Lung (tissue), 12 donors: ENCODE data around the gene DPP6. TPM values are rescaled to one million over a fixed set of nuclear protein-coding genes. Genes with fewer than 3 reads are reported as not detected.

ENCODE experiments used
- ATAC-seq: fragments of 200-7000 bp; cut with Tn5 transposase; one replicate; pipeline ENCODE4 v1.9.1; 2020; ENCODE audit warnings: moderate number of reproducible peaks; ENCODE audit not compliant: insufficient read depth, low FRiP score
- DNase-seq, 3 donors: peaks; one replicate each; pipeline ENCODE4 v3.0.0-alpha.2; 2013 to 2017
- H3K27ac ChIP-seq, 2 donors: one replicate each; pipeline ENCODE4 v1.5.1; 2013; ENCODE audit warnings: mild to moderate bottlenecking in 2 of 2, moderate library complexity in 2 of 2, control low read depth in 1 of 2, inconsistent platforms in 1 of 2, low read depth in 1 of 2, low read length in 1 of 2
- H3K27me3 ChIP-seq, 3 donors: one replicate each; pipeline ENCODE4 v1.5.1; 2013; ENCODE audit warnings: low read length in 2 of 3; ENCODE audit not compliant: control insufficient read depth in 3 of 3, insufficient read depth in 3 of 3
- H3K36me3 ChIP-seq, 4 donors: one replicate each; pipeline ENCODE4 v1.5.1; 2013; ENCODE audit warnings: low read length in 4 of 4, mild to moderate bottlenecking in 1 of 4, moderate library complexity in 1 of 4; ENCODE audit not compliant: control insufficient read depth in 4 of 4, insufficient read depth in 4 of 4
- H3K4me1 ChIP-seq, 5 donors: one replicate each; pipeline ENCODE4 v1.5.1; 2013; ENCODE audit warnings: low read length in 5 of 5, mild to moderate bottlenecking in 2 of 5, moderate library complexity in 1 of 5; ENCODE audit not compliant: control insufficient read depth in 5 of 5, insufficient read depth in 5 of 5
- H3K4me3 ChIP-seq: one replicate; pipeline ENCODE4 v1.5.1; 2013; ENCODE audit warnings: mild to moderate bottlenecking, control low read depth, moderate library complexity
- H3K9ac ChIP-seq, 2 donors: one replicate each; pipeline ENCODE4 v1.5.1; 2013; ENCODE audit warnings: low read length in 2 of 2, control low read depth in 1 of 2; ENCODE audit not compliant: insufficient read depth in 1 of 2
- H3K9me3 ChIP-seq, 4 donors: one replicate each; pipeline ENCODE4 v1.5.1; 2013; ENCODE audit warnings: low read length in 3 of 4, mild to moderate bottlenecking in 1 of 4, moderate library complexity in 1 of 4; ENCODE audit not compliant: control insufficient read depth in 4 of 4, insufficient read depth in 3 of 4
- WGBS, 2 donors: extraction: QIAGEN DNeasy Blood & Tissue Kit; methylation state at CpG; one replicate each; pipeline ENCODE4 v1.1.7; 2013; 5-methylcytosine and 5-hydroxymethylcytosine counted together
- polyA plus RNA-seq, 2 donors: library from polyadenylated mRNA; stranded (reverse); fragments of 200-250 nt; gene quantifications; one replicate each; pipeline ENCODE4 v1.2.1, GENCODE V29; 2013
- total RNA-seq, 2 donors: library from RNA; depleted of rRNA in 1 of 2; stranded (reverse); fragments of >200 nt in 1 of 2; gene quantifications; one replicate each; pipeline ENCODE4 v1.2.1, GENCODE V29; 2014 to 2021
- TF ChIP-seq, protein P1 (sequence below): IDR thresholded peaks from 2 replicates; pipeline ENCODE4 v1.5.1; 2012; ENCODE audit warnings: mild to moderate bottlenecking; ENCODE audit errors: control extremely low read depth, extremely low read depth
- donor health status: control.
- donor health status: control.
- donor health status: Bipolar disorder and iron deficiency.
- donor health status: healthy.
- donor health status: DM: yes; HTN: yes; CAD: no.

DPP6 gene
- total and polyA plus RNA-seq, 4 donors = 0.08 to 1.3 (median 0.75) TPM

DNA sequence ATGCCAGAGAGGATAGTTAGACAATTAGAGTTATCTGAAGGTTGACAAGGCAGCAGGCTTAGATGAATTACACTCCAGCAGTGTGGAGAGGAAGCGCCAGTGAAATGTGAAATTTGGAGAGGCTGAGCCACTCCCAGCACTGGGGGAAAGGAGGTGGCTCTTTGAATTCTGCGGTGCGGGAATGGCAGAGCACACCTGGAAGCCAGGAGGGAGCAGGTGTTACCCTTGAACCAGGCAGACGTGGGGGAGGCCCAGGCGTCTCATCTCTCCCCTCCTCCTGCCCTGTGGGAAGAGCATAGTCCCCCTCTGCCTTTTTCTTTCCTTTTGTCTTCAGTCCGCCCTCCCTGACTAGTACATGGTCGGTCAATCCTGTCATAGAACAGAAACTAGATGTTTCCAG lies 203.1 kb downstream of the DPP6 start:
- H3K27me3 ChIP-seq = no peaks in the 10 kb centered on the region
- no peak for ATAC-seq
- WGBS, 2 donors = 22 to 25% methylated on average over 7 of the region's 7 CpGs

DNA sequence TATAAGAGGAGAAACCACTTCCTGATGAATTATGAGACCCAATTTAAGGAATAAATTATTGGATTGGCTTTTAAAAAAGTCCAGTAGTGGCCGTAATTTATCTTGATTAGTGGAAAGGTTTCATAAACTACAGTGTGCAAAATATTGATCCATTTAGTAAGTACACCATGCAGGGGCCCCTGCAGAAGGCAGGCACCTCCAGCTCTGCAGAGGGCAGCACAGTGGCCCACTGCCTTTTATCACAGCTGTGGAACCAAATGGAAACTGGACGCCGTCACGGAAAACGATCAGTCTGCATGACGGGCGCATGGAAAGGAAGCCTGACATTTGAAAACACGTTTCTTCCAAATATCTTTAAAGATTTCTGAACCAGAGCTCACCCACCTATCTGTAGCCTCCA lies 204.0 kb downstream of the DPP6 start:
- no peaks in the 10 kb centered on the region for H3K27me3 ChIP-seq
- DNase-seq (no peak), ATAC-seq (no peak)
- H3K9ac ChIP-seq = no peak overlapping the region
- no peaks in the 10 kb centered on the region for H3K9me3 ChIP-seq
- no peaks in the 10 kb centered on the region for H3K4me1 ChIP-seq
- WGBS, 2 donors = 88 to 89% methylated on average over 8 of the region's 8 CpGs
- no peak overlapping the region for H3K27ac ChIP-seq
- TF ChIP-seq, protein P1, sequence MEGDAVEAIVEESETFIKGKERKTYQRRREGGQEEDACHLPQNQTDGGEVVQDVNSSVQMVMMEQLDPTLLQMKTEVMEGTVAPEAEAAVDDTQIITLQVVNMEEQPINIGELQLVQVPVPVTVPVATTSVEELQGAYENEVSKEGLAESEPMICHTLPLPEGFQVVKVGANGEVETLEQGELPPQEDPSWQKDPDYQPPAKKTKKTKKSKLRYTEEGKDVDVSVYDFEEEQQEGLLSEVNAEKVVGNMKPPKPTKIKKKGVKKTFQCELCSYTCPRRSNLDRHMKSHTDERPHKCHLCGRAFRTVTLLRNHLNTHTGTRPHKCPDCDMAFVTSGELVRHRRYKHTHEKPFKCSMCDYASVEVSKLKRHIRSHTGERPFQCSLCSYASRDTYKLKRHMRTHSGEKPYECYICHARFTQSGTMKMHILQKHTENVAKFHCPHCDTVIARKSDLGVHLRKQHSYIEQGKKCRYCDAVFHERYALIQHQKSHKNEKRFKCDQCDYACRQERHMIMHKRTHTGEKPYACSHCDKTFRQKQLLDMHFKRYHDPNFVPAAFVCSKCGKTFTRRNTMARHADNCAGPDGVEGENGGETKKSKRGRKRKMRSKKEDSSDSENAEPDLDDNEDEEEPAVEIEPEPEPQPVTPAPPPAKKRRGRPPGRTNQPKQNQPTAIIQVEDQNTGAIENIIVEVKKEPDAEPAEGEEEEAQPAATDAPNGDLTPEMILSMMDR = no peak
- no peak overlapping the region for H3K4me3 ChIP-seq
- H3K36me3 ChIP-seq = no peaks in the 10 kb centered on the region

More for the DNA sequence above, 203.1 kb downstream of the DPP6 start:
- Histone ChIP-seq H3K4me3 (no peak overlapping the region), H3K36me3 (no peaks in the 10 kb centered on the region), H3K4me1 (no peaks in the 10 kb centered on the region), H3K9ac (no peak overlapping the region), H3K27ac (no peak overlapping the region), H3K9me3 (no peaks in the 10 kb centered on the region)
- TF ChIP-seq, protein P1 = no peak
- no peak for DNase-seq

DNA sequence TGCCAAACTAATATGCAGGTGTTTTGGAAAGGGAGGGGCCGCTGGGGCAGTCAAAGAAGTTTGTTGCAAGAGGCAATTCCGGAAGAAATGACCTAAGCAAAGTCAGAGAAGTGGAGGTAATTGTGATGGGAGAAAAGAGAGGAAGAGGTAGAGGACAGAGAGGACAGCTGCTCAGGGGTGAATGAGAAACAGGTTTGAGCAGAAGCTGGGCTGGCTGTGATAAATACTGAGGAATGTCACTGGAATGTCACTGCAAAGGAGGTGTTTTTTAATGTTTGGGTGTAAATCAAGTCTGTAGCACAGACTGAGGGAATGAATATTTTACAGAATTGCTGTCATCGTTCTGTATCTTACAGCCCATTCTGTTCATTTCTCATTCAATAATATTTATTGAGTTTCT lies 207.2 kb downstream of the DPP6 start:
- ATAC-seq = no peak
- WGBS, 2 donors = 57 to 63% methylated on average over 3 of the region's 3 CpGs

More for the DNA sequence above, 207.2 kb downstream of the DPP6 start:
- no peak for DNase-seq
- Histone ChIP-seq H3K27ac (no peak overlapping the region), H3K9me3 (no peaks in the 10 kb centered on the region), H3K4me1 (no peaks in the 10 kb centered on the region), H3K27me3 (no peaks in the 10 kb centered on the region), H3K9ac (no peak overlapping the region), H3K4me3 (no peak overlapping the region), H3K36me3 (no peaks in the 10 kb centered on the region)
- TF ChIP-seq, protein P1 = no peak
